ENCODE results near the gene ENTHD1. TPM values are rescaled to one million over a fixed set of nuclear protein-coding genes. Genes with fewer than 3 reads are reported as not detected.

Gene ENTHD1
- total RNA-seq = 1 to 10 TPM in 2 of 4 donors, under 1 TPM in 2; 0.42 to 3.3 (median 1.8) TPM

- Histone ChIP-seq H3K27me3 (no peaks in the 10 kb centered on the region), H3K4me3 (no peak within 1 kb of the TSS), H3K27ac (no peak within 1 kb of the TSS), H3K9me3 (no peaks in the 10 kb centered on the region), H3K4me1 (peaks cover 0 to 1% (median 0%) of the 10 kb centered on the region in 4 donors), H3K36me3 (no peaks in the 10 kb centered on the region)
- TF ChIP-seq CTCF (IDR thresholded peaks at IDR 0.05) = no peak
- TF ChIP-seq EP300 (IDR thresholded peaks at IDR 0.05) = no peak
- TF ChIP-seq POLR2A (IDR thresholded peaks at IDR 0.05) = no peak
- DNase-seq (ENCODE audit: low spot score in 2 of 2) = no peak
- 75 to 80% methylated on average over 16 to 20 of the region's 20 CpGs for WGBS, 2 donors
Measured at GRCh38 chr22:39893526-39893925, at the start of gene ENTHD1. ENTHD1 (minus strand) TSS chr22:39893760; CDS start chr22:39887748, 6,012 bp downstream.

GRCh38 chr22:39943337-39943736 lies 49.8 kb upstream of the ENTHD1 start:
- no peaks in the 10 kb centered on the region for H3K9me3 ChIP-seq
- no peak for DNase-seq (ENCODE audit: low spot score in 2 of 2)
- no peak overlapping the region for H3K27ac ChIP-seq
- peaks cover 0 to 11% (median 8%) of the 10 kb centered on the region in 4 donors for H3K4me1 ChIP-seq
- TF ChIP-seq POLR2A (IDR thresholded peaks at IDR 0.05) (no peak), EP300 (IDR thresholded peaks at IDR 0.05) (no peak), CTCF (IDR thresholded peaks at IDR 0.05) (no peak)
- WGBS, 2 donors = 81 to 86% methylated on average over 5 of the region's 5 CpGs
- H3K36me3 ChIP-seq = no peaks in the 10 kb centered on the region
- no peak overlapping the region for H3K4me3 ChIP-seq
- H3K27me3 ChIP-seq = no peaks in the 10 kb centered on the region

GRCh38 chr22:39942439-39943230 lies 49.1 kb upstream of the ENTHD1 start:
- Histone ChIP-seq H3K4me3 (no peak overlapping the region), H3K36me3 (no peaks in the 10 kb centered on the region), H3K27ac (no peak overlapping the region), H3K9me3 (no peaks in the 10 kb centered on the region), H3K27me3 (no peaks in the 10 kb centered on the region), H3K4me1 (peaks cover 0 to 10% (median 8%) of the 10 kb centered on the region in 4 donors)
- no peak for TF ChIP-seq EP300 (IDR thresholded peaks at IDR 0.05)
- no peak for TF ChIP-seq POLR2A (IDR thresholded peaks at IDR 0.05)
- no peak for TF ChIP-seq CTCF (IDR thresholded peaks at IDR 0.05)
- WGBS, 2 donors = 88 to 89% methylated on average over 8 of the region's 8 CpGs
- no peak for DNase-seq (ENCODE audit: low spot score in 2 of 2)

- Histone ChIP-seq H3K27me3 (no peaks in the 10 kb centered on the region), H3K4me1 (peaks cover 0 to 5% (median 2%) of the 10 kb centered on the region in 4 donors), H3K4me3 (no peak overlapping the region), H3K9me3 (no peaks in the 10 kb centered on the region), H3K36me3 (no peaks in the 10 kb centered on the region), H3K27ac (no peak overlapping the region)
- TF ChIP-seq EP300 (IDR thresholded peaks at IDR 0.05) = no peak
- no peak for TF ChIP-seq CTCF (IDR thresholded peaks at IDR 0.05)
- TF ChIP-seq POLR2A (IDR thresholded peaks at IDR 0.05) = no peak
- DNase-seq (ENCODE audit: low spot score in 2 of 2) = no peak
- 88 to 99% methylated on average over 2 of the region's 2 CpGs for WGBS, 2 donors
Measured at GRCh38 chr22:39941601-39942000, 48.0 kb upstream of the ENTHD1 start.

- H3K27ac ChIP-seq = no peak overlapping the region
- H3K9me3 ChIP-seq = no peaks in the 10 kb centered on the region
- no peak overlapping the region for H3K4me3 ChIP-seq
- TF ChIP-seq POLR2A (IDR thresholded peaks at IDR 0.05) = no peak
- TF ChIP-seq EP300 (IDR thresholded peaks at IDR 0.05) = no peak
- TF ChIP-seq CTCF (IDR thresholded peaks at IDR 0.05) = no peak
- 69 to 72% methylated on average over 9 of the region's 9 CpGs for WGBS, 2 donors
- no peaks in the 10 kb centered on the region for H3K27me3 ChIP-seq
- no peaks in the 10 kb centered on the region for H3K36me3 ChIP-seq
- no peaks in the 10 kb centered on the region for H3K4me1 ChIP-seq
- DNase-seq (ENCODE audit: low spot score in 2 of 2) = no peak
Measured at GRCh38 chr22:39940757-39941305, 47.3 kb upstream of the ENTHD1 start.

All from tibial nerve (tissue), 4 donors.